NCI-H2196 (cell line): Measurements from ENCODE around the gene OVOL1.
A peak's percentile ranks its signal among the peaks of the same experiment; 100 is the strongest.

ENCODE experiments used
- DNase-seq: peaks from one replicate; lab custom pipeline; 2025; ENCODE audit not compliant: unreplicated experiment; lab: John Stamatoyannopoulos, UW

The OVOL1 gene

GRCh38 chr11:65790902-65791650, 4.2 kb downstream of the OVOL1 start:
- no peak for DNase-seq

- DNase-seq = peak; percentile 54
These were observed 4.9 kb downstream of the OVOL1 start for GRCh38 chr11:65791719-65792213.

- no peak for DNase-seq
These were observed 5.6 kb downstream of the OVOL1 start for GRCh38 chr11:65792456-65792855.

GRCh38 chr11:65793144-65793581, 6.3 kb downstream of the OVOL1 start:
- DNase-seq = peak; percentile 89

GRCh38 chr11:65793625-65794400, 7.0 kb downstream of the OVOL1 start:
- peak; percentile 38 for DNase-seq

- DNase-seq = no peak
These were observed 8.0 kb downstream of the OVOL1 start for GRCh38 chr11:65794570-65795510.

GRCh38 chr11:65796726-65797601, 10.1 kb downstream of the OVOL1 start:
- DNase-seq = no peak

GRCh38 chr11:65797711-65798110, 10.8 kb downstream of the OVOL1 start:
- DNase-seq = no peak

- no peak for DNase-seq
These were observed 12.0 kb downstream of the OVOL1 start for GRCh38 chr11:65798882-65799281.

GRCh38 chr11:65801153-65801987, 14.5 kb downstream of the OVOL1 start:
- no peak for DNase-seq

GRCh38 chr11:65802841-65803240, 16.0 kb downstream of the OVOL1 start:
- DNase-seq = no peak

- DNase-seq = no peak
These were observed 17.1 kb downstream of the OVOL1 start for GRCh38 chr11:65803797-65804492.

- no peak for DNase-seq
These were observed 20.1 kb downstream of the OVOL1 start for GRCh38 chr11:65806979-65807378.

GRCh38 chr11:65808744-65809341, 22.0 kb downstream of the OVOL1 start:
- no peak for DNase-seq

- DNase-seq = no peak
These were observed 22.6 kb downstream of the OVOL1 start for GRCh38 chr11:65809496-65809895.

GRCh38 chr11:65810046-65810868, 23.4 kb downstream of the OVOL1 start:
- DNase-seq = peak; percentile 24

- no peak for DNase-seq
These were observed 25.1 kb downstream of the OVOL1 start for GRCh38 chr11:65811764-65812475.
